Prostate gland (tissue), 2 donors: ENCODE data around the gene LRRC26. TPM values are rescaled to one million over a fixed set of nuclear protein-coding genes. Genes with fewer than 3 reads are reported as not detected.

Experiments used
- DNase-seq: peaks from one replicate; pipeline ENCODE4 v3.0.0-alpha.2; 2019; ENCODE audit warnings: low spot score
- H3K27ac ChIP-seq, 2 donors: fragments of 200-600 bp; sonication (generic); 2 replicates each; pipeline ENCODE4 v1.5.1; 2017 to 2019
- H3K27me3 ChIP-seq: fragments of 200-600 bp; sonication (generic); replicated peaks from 2 replicates; pipeline ENCODE4 v1.5.1; 2019; ENCODE audit not compliant: insufficient read depth
- H3K36me3 ChIP-seq, 2 donors: fragments of 200-600 bp; sonication (generic); 1 replicate in 1 of 2; 2 replicates in 1 of 2; pipeline versions ENCODE4 v1.5.1 to v1.8.1; 2017 to 2019
- H3K4me1 ChIP-seq: fragments of 200-600 bp; sonication (generic); replicated peaks from 2 replicates; pipeline ENCODE4 v1.5.1; 2019
- H3K4me3 ChIP-seq, 2 donors: fragments of 200-600 bp; sonication (generic); 2 replicates each; pipeline ENCODE4 v1.5.1; 2017 to 2019
- H3K9me3 ChIP-seq: fragments of 200-600 bp; sonication (generic); 2 replicates; pipeline ENCODE4 v1.5.1; 2017
- POLR2A ChIP-seq: fragments of 450-650 bp; IDR thresholded peaks from one replicate; pipeline ENCODE4 v1.6.1; 2016; ENCODE audit warnings: antibody characterized with exemption, mild to moderate bottlenecking
- POLR2AphosphoS5 ChIP-seq: sonication (generic); formaldehyde crosslinking; IDR thresholded peaks from one replicate; pipeline ENCODE4 v1.6.1; 2017; ENCODE audit warnings: antibody characterized with exemption
- WGBS: methylation state at CpG from one replicate; pipeline ENCODE4 v1.1.5; 2018; 5-methylcytosine and 5-hydroxymethylcytosine counted together
- intact Hi-C: fragments of 100-400 bp; cut with DNase I; formaldehyde crosslinking; loops from one replicate; pipeline ENCODE4 v1.14.2; 2022
- total RNA-seq, 2 donors: library from RNA; depleted of rRNA; stranded (reverse); fragments of >200 nt; gene quantifications; one replicate each; pipeline ENCODE4 v1.1.0, GENCODE V29; 2016
- TF ChIP-seq, protein P1 (sequence below), 4 experiments: fragments of 200-600 bp in 2 of 4; fragments of 450-650 bp in 2 of 4; sonication (generic) in 2 of 4; IDR thresholded peaks; 1 replicate in 3 of 4; 2 replicates in 1 of 4; pipeline ENCODE4 v1.5.1; 2016 to 2019; ENCODE audit warnings: antibody characterized with exemption in 4 of 4, mild to moderate bottlenecking in 2 of 4, moderate library complexity in 2 of 4

The LRRC26 gene
- total RNA-seq, 2 donors from 2014 or later, result 183 to 582 TPM

- Histone ChIP-seq H3K9me3 (no peaks in the 10 kb centered on the region), H3K36me3 (no peaks in the 10 kb centered on the region), H3K27ac (peak overlapping the region; percentile 69 to 79), H3K4me1 (peaks cover 45% of the 10 kb centered on the region), H3K27me3 (no peaks in the 10 kb centered on the region), H3K4me3 (no peak overlapping the region)
- intact Hi-C loops, result no loop called here
- no peak for DNase-seq
- no peak for TF ChIP-seq POLR2A
- no peak for TF ChIP-seq POLR2AphosphoS5
- TF ChIP-seq, protein P1, sequence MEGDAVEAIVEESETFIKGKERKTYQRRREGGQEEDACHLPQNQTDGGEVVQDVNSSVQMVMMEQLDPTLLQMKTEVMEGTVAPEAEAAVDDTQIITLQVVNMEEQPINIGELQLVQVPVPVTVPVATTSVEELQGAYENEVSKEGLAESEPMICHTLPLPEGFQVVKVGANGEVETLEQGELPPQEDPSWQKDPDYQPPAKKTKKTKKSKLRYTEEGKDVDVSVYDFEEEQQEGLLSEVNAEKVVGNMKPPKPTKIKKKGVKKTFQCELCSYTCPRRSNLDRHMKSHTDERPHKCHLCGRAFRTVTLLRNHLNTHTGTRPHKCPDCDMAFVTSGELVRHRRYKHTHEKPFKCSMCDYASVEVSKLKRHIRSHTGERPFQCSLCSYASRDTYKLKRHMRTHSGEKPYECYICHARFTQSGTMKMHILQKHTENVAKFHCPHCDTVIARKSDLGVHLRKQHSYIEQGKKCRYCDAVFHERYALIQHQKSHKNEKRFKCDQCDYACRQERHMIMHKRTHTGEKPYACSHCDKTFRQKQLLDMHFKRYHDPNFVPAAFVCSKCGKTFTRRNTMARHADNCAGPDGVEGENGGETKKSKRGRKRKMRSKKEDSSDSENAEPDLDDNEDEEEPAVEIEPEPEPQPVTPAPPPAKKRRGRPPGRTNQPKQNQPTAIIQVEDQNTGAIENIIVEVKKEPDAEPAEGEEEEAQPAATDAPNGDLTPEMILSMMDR (IDR thresholded peaks at IDR 0.05), result no peak
- WGBS, result 82% methylated on average over 22 of the region's 22 CpGs
Measured at GRCh38 chr9:137171149-137171900, 1.5 kb upstream of the LRRC26 start.

DNA sequence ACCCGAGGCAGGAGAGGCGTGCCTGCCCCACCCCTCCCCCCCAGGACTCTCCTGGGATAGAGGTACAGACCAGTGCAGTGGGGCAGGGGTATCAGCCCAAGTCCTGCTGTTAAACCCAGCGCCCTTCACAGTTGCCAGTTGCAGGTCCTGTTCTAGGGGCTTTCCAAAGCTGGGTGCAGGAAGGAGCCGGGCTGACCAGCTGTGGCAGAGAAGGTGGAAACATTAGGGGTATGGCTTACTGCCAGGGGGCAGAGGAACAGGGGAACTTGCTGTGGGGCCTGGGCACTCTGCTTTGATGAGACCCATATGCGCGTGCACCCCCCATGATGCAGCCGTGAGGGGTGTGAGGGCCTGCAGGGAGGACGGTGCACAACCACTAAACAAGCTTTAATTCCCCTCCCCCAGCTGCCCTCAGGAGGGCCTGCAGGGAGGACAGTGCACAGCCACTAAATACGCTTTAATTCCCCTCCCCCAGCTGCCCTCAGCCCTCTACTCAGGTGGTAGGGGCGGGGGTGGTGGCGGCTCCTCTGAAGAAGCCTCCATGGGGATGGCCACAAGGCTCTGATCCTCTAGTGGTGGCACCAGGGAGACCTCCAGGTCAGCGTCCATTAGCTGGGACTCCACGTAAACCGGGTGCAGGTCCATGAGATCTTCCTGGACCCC is 766 bp upstream of the LRRC26 start:
- intact Hi-C loops, result no loop called here
- Histone ChIP-seq H3K4me3 (no peak overlapping the region), H3K27me3 (no peaks in the 10 kb centered on the region), H3K4me1 (peaks cover 45% of the 10 kb centered on the region), H3K36me3 (no peaks in the 10 kb centered on the region), H3K27ac (peak overlapping the region; percentile 69 to 79), H3K9me3 (no peaks in the 10 kb centered on the region)
- DNase-seq, result no peak
- WGBS, result 50% methylated on average over 13 of the region's 14 CpGs
- TF ChIP-seq POLR2AphosphoS5, result no peak
- TF ChIP-seq POLR2A, result no peak
- TF ChIP-seq, protein P1 (IDR thresholded peaks at IDR 0.05), result no peak

- H3K27me3 ChIP-seq, result peaks cover 3% of the 10 kb centered on the region
- peak overlapping the region; percentile 40 to 58 for H3K4me3 ChIP-seq
- no peaks in the 10 kb centered on the region for H3K9me3 ChIP-seq
- under 1% methylated on average over 72 of the region's 124 CpGs for WGBS
- peaks cover 43% of the 10 kb centered on the region for H3K4me1 ChIP-seq
- intact Hi-C loops, result no loop called here
- TF ChIP-seq, protein P1 (IDR thresholded peaks at IDR 0.05), result peak in 1 of 4 experiments; percentile 27
- TF ChIP-seq POLR2AphosphoS5 (no peak), POLR2A (no peak)
- H3K27ac ChIP-seq, result peak overlapping the region; percentile 26 to 79
- no peaks in the 10 kb centered on the region for H3K36me3 ChIP-seq
- DNase-seq, result peak; percentile 56
Measured at GRCh38 chr9:137168904-137169856, 671 bp downstream of the LRRC26 start.

GRCh38 chr9:137168573-137168903 is 1.3 kb downstream of the LRRC26 start:
- Histone ChIP-seq H3K4me3 (peak overlapping the region; percentile 40 to 58), H3K4me1 (peaks cover 37% of the 10 kb centered on the region), H3K36me3 (no peaks in the 10 kb centered on the region), H3K9me3 (no peaks in the 10 kb centered on the region), H3K27me3 (peaks cover 3% of the 10 kb centered on the region), H3K27ac (peak overlapping the region; percentile 26 to 79)
- TF ChIP-seq, protein P1 (IDR thresholded peaks at IDR 0.05), result no peak
- no peak for TF ChIP-seq POLR2A
- TF ChIP-seq POLR2AphosphoS5, result no peak
- WGBS, result 0% methylated on average over 30 of the region's 36 CpGs
- no peak for DNase-seq
- intact Hi-C loops, result no loop called here
